Caki2 (cell line): ENCODE data around the gene TTC17. TPM values are rescaled to one million over a fixed set of nuclear protein-coding genes. Genes with fewer than 3 reads are reported as not detected.

Experiments
- DNase-seq: peaks from one replicate; pipeline ENCODE4 v3.0.0-alpha.2; 2015; ENCODE audit warnings: low read depth
- in situ Hi-C: cut with HindIII; loops from 2 replicates; pipeline ENCODE4 v1.10.0; 2016; ENCODE audit warnings: low sequenced_read_pairs, low pct_unique_long_range_greater_than_20kb, mixed read lengths
- total RNA-seq: library from RNA; depleted of rRNA; stranded (reverse); fragments of >200 nt; shearing (Covaris generic); gene quantifications from 2 replicates; pipeline ENCODE4 v1.2.3, GENCODE V29; 2014; ENCODE audit warnings: low replicate concordance; rRNA removed

Gene TTC17
- total RNA-seq, 1 experiment from 2014 or later = 23.2 TPM

DNA sequence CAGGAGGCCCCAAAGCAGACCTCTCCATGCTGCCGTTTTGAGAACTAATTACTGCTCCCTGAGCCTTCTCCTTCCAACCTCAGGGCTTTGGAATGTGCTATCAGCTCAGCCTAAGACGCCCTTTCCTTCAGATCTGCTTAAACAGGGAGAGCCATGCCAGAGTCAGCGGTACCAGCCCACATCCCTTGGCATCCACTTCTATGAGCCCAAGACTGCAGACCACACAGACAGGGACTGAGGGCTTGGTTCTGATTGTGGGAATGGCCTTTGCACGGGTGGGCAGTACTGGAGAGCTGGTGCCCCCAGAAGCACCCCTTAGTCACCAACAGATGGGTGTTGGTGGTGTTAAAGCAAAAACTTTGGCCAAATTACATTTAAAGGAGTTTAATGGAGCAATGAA is 146.5 kb downstream of the TTC17 start:
- in situ Hi-C loops = no loop called here
- no peak for DNase-seq

- in situ Hi-C loops = no loop called here
- DNase-seq = no peak
These were observed 148.5 kb downstream of the TTC17 start for GRCh38 chr11:43507171-43507570.

GRCh38 chr11:43508511-43508918 is 149.8 kb downstream of the TTC17 start:
- no peak for DNase-seq
- in situ Hi-C loops = no loop called here

DNA sequence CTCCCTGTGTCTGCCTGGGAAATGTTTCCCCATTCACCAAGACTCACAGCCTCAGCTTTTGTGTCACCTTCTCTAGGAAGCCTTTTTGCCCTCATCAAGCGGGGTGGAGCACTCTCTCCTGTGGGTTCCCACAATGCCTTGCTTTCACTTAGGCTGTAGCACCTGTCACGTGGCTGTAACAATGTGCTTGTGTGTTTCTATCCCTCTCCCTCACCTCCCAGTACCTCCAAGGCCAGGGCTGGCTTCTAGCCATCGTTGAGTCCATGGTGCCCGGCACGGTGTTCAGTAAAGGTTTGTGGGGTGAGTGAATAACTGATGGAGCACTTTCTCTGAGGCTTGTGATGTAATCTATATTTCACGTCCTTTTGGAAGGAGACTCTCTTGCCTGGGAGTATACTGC is 153.2 kb downstream of the TTC17 start:
- in situ Hi-C loops = no loop called here
- no peak for DNase-seq

- in situ Hi-C loops = no loop called here
- DNase-seq = no peak
These were observed 156.4 kb downstream of the TTC17 start for GRCh38 chr11:43515090-43515489.

- DNase-seq = no peak
- in situ Hi-C loops = no loop called here
These were observed 157.7 kb downstream of the TTC17 start for GRCh38 chr11:43516316-43516850.

DNA sequence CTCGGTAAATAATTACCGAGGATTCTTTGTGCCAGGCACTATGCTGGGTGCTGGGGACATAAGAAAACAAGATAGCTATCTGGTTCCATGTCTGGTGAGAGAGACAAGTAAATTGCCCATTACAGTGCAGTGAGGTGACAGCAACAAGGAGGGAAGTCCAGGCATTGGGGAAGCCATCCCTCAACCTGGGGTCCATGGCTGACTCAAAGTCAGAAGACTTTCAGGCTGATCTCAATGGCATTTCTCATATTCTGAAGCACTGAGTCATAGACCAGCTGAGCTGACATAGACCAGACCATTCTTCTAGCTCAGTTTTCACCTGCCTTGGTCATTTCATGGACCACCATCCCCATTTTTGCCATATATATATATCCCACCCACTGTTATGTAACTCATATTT is 158.8 kb downstream of the TTC17 start:
- in situ Hi-C loops = no loop called here
- no peak for DNase-seq

GRCh38 chr11:43518408-43519160 is 159.9 kb downstream of the TTC17 start:
- DNase-seq = no peak

DNA sequence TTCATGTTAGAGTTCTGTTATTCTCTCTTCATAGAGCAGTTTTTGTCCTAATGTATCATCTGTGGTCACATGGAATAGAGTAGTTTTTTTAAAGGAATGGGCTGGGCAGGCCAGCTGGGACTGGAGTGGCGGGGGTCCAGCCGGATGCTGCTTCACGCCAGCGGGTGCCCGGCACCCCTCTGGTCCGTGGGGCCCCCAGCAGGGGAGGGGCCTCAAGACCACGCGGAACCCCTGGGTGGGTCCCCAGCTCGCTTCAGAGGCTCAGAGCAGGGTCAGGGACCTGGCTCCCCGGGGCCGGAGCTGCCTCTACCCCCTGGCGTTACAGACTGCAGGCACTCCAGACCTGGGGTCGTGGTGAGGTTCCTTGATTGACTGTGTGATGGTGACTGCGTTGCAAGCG is 162.8 kb downstream of the TTC17 start:
- in situ Hi-C loops = no loop called here

More at GRCh38 chr11:43518408-43519160, 159.9 kb downstream of the TTC17 start:
- in situ Hi-C loops = no loop called here

DNA sequence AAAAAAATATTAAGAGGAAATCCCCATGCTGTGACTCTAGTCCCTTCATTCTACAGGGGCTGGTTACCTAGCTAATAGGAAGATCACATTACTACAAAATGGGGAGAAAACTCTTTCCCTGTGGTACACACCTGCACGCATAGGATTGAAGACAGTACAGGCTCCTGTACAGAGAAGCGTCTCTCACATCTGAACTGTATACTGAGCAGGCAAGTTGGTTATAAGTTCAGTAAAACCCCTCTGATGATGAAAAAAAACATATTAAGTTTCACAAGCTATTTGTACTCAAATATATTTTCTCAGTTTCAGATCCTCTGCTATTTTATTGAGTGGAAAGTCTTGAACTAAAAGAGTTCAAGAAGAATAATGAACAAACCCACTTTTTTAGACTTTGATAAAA is 164.9 kb downstream of the TTC17 start:
- DNase-seq = no peak
- in situ Hi-C loops = no loop called here

More for the DNA sequence above, 162.8 kb downstream of the TTC17 start:
- DNase-seq = no peak

- in situ Hi-C loops = no loop called here
- no peak for DNase-seq
These were observed 173.3 kb downstream of the TTC17 start for GRCh38 chr11:43532041-43532440.

DNA sequence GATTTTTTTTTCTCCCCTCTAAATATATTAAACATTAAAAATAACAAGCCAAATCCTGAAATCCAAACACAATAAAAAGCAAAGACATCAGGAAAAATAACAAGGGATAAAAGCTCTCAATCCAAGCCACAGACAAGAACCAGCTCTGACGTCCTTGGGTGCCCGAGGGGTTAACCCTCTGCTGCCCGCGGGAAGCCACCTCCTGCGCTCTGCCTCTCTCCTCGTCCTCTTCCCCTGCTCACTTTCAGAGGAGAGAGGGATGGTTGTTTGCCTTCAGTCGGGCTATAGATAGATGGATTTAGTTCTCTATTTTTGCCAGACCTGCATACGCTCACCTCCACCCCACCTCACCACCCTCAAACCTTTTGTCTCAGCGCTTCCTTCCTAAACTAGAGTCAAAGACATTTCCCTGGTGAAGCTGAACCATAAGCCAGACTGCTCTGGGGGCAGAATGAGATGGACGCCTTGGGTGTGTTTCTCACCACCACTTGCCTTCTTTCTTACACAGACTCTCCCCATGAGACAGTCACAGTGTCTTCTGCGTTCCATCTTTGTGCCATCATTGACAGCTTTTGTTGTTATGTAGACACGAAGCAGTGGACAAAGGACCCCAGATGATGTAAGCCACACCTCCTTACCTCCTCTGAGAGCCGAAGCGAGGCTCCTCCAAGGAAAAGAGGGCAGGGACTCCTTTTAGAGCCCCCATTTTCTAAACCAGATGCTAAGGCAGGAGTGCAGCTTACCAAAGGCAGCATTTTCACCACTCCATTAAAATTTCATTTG is 179.3 kb downstream of the TTC17 start:
- no peak for DNase-seq
- in situ Hi-C loops = no loop called here

GRCh38 chr11:43541993-43542392 is 183.3 kb downstream of the TTC17 start:
- DNase-seq = no peak
- in situ Hi-C loops = no loop called here

- no peak for DNase-seq
- in situ Hi-C loops = no loop called here
These were observed 184.3 kb downstream of the TTC17 start for GRCh38 chr11:43542750-43543712.

Other genes with a start within 250 kb of the TTC17 start
- 10.4 and 12.8 TPM in 2 replicates for gene API5, start 46.9 kb upstream of the TTC17 start, total RNA-seq